Esophagus muscularis mucosa (tissue), 4 donors: ENCODE measurements around the gene KIF26B.

ENCODE experiments used
- CTCF ChIP-seq, 3 experiments: fragments of 200-600 bp in 2 of 3; fragments of 450-650 bp in 1 of 3; sonication (generic) in 2 of 3; IDR thresholded peaks; one replicate each; pipeline ENCODE4 v1.5.1; 2017 to 2019; ENCODE audit warnings: antibody characterized with exemption in 3 of 3, mild to moderate bottlenecking in 2 of 3, moderate library complexity in 1 of 3
- EP300 ChIP-seq: sonication (generic); formaldehyde crosslinking; IDR thresholded peaks from one replicate; pipeline ENCODE4 v1.6.1; 2017; ENCODE audit warnings: antibody characterized with exemption
- POLR2A ChIP-seq: fragments of 450-650 bp; IDR thresholded peaks from one replicate; pipeline ENCODE4 v1.6.1; 2017; ENCODE audit warnings: antibody characterized with exemption, moderate library complexity, mild to moderate bottlenecking, low read depth
- POLR2AphosphoS5 ChIP-seq, 2 donors: sonication (generic); formaldehyde crosslinking; IDR thresholded peaks; one replicate each; pipeline ENCODE4 v1.6.1; 2017; ENCODE audit warnings: antibody characterized with exemption in 2 of 2

GRCh38 chr1:245232931-245233330 lies 78.1 kb downstream of the KIF26B start:
- TF ChIP-seq CTCF (IDR thresholded peaks at IDR 0.05) = no peak
- TF ChIP-seq POLR2A = no peak
- no peak for TF ChIP-seq EP300
- TF ChIP-seq POLR2AphosphoS5 (IDR thresholded peaks at IDR 0.05) = no peak
